Lower leg skin (tissue), 3 donors: ENCODE data around the gene ADAD2.

Experiments
- POLR2A ChIP-seq, 2 donors: fragments of 450-650 bp; IDR thresholded peaks; one replicate each; pipeline ENCODE4 v1.6.1; 2016 to 2017; ENCODE audit warnings: antibody characterized with exemption in 2 of 2, mild to moderate bottlenecking in 1 of 2, moderate library complexity in 1 of 2
- TF ChIP-seq, protein P1 (sequence below), 3 donors: fragments of 450-650 bp; IDR thresholded peaks; one replicate each; pipeline ENCODE4 v1.5.1; 2016; ENCODE audit warnings: antibody characterized with exemption in 3 of 3, mild to moderate bottlenecking in 3 of 3, moderate library complexity in 2 of 3

DNA sequence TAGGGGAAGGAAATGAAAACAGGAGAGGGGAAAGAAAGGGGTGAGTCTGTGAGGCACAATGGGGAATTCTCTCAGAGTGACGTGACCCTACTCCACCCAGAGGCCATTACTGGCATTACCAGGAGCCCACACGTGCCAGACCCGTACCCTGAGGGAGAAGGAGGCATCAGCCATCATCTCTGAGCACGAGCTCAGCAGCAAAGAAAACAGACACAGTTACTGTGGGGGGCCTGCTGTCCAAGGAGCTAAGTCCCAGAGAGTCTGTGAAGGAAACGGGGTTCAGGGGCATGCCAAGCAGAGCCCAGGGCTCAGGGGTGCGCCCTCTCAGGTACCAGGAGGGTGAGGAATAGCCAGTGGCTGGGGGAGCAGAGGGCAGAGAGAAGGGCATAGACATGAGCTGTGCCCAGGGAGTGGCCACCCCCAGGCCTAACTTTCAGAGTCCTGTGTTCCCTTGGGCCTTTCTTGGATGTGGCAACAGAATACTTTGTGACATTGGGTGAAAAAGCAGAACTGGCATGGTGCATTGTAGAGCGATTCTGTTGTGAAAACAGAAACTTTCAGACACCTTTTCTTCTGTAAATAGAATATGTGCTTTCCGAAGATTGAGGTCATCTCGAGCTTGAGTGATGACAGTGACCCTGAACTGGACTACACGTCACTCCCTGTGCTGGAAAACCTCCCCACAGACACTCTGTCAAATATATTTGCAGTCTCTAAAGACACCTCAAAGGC, 15.4 kb upstream of the ADAD2 start:
- TF ChIP-seq, protein P1, sequence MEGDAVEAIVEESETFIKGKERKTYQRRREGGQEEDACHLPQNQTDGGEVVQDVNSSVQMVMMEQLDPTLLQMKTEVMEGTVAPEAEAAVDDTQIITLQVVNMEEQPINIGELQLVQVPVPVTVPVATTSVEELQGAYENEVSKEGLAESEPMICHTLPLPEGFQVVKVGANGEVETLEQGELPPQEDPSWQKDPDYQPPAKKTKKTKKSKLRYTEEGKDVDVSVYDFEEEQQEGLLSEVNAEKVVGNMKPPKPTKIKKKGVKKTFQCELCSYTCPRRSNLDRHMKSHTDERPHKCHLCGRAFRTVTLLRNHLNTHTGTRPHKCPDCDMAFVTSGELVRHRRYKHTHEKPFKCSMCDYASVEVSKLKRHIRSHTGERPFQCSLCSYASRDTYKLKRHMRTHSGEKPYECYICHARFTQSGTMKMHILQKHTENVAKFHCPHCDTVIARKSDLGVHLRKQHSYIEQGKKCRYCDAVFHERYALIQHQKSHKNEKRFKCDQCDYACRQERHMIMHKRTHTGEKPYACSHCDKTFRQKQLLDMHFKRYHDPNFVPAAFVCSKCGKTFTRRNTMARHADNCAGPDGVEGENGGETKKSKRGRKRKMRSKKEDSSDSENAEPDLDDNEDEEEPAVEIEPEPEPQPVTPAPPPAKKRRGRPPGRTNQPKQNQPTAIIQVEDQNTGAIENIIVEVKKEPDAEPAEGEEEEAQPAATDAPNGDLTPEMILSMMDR (IDR thresholded peaks at IDR 0.05) = peak in 1 of 3 donors; percentile 82
- no peak for TF ChIP-seq POLR2A (IDR thresholded peaks at IDR 0.05)
